GM21737 (cell line): Measurements from ENCODE around the gene TCP11.

Experiments used
- ATAC-seq: cut with Tn5 transposase; IDR thresholded peaks from one replicate; pipeline ENCODE4 v1.9.1; 2021; ENCODE audit warnings: mild to moderate bottlenecking, moderate library complexity; ENCODE audit not compliant: unreplicated experiment

The TCP11 gene

DNA sequence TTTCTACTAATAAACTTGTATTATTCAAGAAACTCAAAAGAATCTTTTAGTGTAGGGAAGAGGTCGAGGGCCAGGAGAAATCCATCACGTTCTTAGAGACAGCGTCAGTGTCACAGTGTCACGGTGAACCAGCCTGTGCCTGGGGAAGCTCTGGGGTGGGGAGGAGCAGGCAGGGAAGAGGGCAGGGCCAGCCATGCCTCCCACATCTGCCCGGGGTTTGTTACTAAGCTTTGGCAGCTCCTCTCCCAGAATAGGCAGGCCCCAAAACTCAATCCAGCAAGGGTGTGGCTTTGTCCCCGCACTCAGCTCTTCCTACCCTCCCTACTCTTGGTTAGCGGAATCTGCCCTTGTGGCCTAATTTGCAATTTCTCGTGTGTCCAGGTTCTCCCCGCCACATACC lies 72.9 kb downstream of the TCP11 start:
- no peak for ATAC-seq
